T-helper 1 cell treated with Interleukin-12 subunit alpha and Interleukin-12 subunit beta and Interleukin-4 antibody, amounts not matched to agents 30 ng/mL and 1 ng/mL, for 36 hours (primary cell): ENCODE measurements around the gene IRAK3. TPM values are rescaled to one million over a fixed set of nuclear protein-coding genes. Genes with fewer than 3 reads are reported as not detected.

Experiments
- intact Hi-C: fragments of 100-400 bp; cut with micrococcal nuclease; formaldehyde crosslinking; loops from one replicate; pipeline ENCODE4 v1.15.1; 2024
- total RNA-seq: library from RNA; stranded (reverse); gene quantifications from 2 replicates; pipeline ENCODE4 v1.2.3, GENCODE V29; 2022

IRAK3 gene, protein sequence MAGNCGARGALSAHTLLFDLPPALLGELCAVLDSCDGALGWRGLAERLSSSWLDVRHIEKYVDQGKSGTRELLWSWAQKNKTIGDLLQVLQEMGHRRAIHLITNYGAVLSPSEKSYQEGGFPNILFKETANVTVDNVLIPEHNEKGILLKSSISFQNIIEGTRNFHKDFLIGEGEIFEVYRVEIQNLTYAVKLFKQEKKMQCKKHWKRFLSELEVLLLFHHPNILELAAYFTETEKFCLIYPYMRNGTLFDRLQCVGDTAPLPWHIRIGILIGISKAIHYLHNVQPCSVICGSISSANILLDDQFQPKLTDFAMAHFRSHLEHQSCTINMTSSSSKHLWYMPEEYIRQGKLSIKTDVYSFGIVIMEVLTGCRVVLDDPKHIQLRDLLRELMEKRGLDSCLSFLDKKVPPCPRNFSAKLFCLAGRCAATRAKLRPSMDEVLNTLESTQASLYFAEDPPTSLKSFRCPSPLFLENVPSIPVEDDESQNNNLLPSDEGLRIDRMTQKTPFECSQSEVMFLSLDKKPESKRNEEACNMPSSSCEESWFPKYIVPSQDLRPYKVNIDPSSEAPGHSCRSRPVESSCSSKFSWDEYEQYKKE
- 4.2 and 4.8 TPM in 2 replicates for total RNA-seq

DNA sequence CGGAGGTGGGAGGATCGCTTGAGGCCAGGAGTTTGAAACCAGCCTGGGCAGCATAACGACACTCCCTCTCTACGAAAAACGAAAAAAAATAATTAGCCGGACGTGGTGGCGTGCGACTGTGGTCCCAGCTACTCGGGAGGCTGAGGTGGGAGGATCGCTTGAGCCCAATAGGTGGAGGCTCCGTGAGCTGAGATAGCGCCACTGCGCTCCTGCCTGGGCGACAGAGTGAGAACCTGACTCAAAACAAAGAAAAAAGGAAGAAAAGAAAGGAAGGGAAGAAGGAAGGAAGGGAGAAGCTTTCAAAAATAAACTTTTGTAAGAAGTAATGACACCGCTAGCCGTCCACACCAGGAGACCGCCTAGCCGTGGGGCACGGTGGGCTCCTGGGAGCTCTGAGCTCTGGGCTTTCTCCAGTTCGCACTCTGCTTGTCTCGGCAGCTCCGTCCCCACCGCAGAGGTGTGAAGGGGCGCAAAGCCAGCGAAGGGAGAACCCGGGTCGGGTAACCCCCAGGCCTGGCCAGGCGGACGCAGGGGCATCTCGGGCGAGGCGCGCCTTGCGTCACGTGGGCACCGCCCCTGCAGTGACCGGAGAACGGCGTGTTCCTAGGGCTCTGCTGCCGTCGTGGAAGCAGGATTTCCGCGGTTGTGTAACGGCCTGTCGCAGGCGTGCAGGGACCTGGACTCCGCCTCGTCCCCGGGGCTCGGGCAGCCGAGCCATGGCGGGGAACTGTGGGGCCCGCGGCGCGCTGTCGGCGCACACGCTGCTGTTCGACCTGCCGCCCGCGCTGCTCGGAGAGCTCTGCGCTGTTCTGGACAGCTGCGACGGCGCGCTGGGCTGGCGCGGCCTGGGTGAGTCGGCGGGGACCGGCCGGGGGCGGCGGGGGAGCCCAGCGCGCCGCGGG is at the start of gene IRAK3:
IRAK3 (plus strand) TSS at position 631 of the 902 bp plus-strand sequence; CDS start at position 717, 86 bp downstream.
- intact Hi-C loops: loop anchor here (1.0 to 5.0 kb wide), 4 partner anchors 8 to 113 kb away; partner anchors contain the start of gene HELB

DNA sequence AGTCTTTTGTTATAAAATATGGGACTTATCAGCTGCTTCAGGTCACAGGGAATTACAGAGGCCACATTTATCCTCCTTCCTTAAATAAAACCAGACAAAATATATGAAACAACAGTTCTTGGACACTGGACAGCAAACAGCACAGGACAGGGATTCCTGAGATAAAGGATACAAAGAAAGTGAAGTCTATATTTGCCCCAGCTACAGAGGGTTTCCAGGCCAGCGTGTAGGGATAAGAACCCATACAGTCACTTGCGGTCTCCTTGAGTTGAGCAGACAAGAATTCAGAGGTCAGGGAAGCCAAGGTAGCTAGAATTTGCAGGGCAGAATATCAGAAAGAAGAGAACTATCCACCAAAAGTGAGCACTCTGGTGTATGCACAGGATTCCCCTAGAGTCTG is 49.7 kb upstream of the IRAK3 start:
- intact Hi-C loops: loop anchor here (1.0 kb wide), 1 partner anchor 8 kb away; no protein-coding TSS in a partner anchor

DNA sequence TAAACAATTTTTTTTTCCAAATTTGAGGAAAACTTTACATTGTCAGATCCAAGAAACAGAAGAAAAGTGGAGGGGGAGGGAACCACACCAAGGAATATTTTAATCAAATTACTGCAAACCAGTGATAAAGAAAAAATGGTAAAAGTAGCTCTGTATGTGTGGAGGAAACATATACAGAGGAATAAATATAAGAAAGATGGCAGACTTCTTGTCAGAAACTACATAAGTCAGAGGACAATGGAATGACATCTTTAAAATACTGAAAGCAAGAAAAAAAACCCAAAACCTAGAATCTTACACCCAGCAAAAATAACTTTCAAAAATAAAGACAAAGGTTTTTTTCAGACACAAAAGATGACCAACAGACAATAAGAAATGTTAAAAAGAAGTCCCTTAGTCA is 48.3 kb upstream of the IRAK3 start:
- intact Hi-C loops: loop anchor here (10.0 kb wide), 1 partner anchor 724 kb away; no protein-coding TSS in a partner anchor

DNA sequence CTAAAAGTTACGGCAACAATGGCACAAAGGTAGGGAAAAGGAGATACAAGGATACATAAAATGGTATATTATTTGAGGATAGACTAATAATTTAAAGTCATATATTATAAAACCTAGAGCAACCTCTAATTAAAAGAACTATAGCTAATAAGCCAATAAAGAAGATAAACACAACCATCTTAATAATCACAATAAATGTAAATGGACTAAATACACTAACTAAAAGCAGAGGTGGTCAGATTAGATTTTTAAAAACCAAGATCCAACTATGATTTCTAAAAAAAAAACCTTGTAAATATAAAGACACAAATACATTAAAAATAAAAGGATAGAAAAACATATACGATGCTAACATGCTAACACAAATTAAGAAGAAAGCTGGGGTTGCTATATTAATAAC is 47.7 kb upstream of the IRAK3 start:
- intact Hi-C loops: loop anchor here (10.0 kb wide), 1 partner anchor 724 kb away; no protein-coding TSS in a partner anchor

DNA sequence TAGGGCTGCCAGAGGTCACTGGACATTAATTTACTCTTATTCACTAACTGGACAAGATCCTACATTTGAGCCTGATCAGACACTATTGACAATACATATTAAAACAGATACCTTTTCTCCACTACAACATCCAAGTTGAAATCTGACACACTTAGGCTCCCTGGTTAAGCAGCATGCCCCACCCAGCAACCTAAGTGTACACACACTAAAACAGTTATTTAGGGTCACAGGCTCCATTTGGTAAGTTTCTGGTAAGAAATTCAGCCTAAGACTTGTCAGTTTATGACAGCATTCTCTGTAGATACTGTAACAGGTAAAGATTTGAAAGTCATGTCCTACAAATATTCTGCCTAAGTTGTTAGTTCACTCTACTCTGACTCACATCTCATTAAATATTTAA is 46.2 kb upstream of the IRAK3 start:
- intact Hi-C loops: loop anchor here (10.0 kb wide), 1 partner anchor 722 kb away; no protein-coding TSS in a partner anchor

DNA sequence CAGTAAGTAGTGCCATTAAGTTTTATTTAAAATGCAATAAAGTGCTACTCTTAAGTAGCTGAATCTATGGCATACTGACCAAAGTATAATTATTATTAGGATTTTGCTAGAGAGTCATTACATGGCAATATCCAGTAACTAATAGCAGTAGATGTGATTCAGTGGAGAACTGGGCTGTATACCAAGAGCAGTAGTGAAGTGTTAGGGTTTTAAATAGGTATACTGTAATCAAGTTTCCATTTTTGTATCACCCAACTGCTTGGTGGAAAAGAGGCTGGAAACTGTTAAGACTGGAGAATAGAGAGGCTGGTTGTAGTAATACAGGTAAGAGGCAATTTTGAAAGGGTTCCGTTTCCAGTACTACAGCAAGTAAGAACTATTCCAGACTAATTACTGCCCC is 45.1 kb upstream of the IRAK3 start:
- intact Hi-C loops: loop anchor here (10.0 kb wide), 1 partner anchor 721 kb away; no protein-coding TSS in a partner anchor

DNA sequence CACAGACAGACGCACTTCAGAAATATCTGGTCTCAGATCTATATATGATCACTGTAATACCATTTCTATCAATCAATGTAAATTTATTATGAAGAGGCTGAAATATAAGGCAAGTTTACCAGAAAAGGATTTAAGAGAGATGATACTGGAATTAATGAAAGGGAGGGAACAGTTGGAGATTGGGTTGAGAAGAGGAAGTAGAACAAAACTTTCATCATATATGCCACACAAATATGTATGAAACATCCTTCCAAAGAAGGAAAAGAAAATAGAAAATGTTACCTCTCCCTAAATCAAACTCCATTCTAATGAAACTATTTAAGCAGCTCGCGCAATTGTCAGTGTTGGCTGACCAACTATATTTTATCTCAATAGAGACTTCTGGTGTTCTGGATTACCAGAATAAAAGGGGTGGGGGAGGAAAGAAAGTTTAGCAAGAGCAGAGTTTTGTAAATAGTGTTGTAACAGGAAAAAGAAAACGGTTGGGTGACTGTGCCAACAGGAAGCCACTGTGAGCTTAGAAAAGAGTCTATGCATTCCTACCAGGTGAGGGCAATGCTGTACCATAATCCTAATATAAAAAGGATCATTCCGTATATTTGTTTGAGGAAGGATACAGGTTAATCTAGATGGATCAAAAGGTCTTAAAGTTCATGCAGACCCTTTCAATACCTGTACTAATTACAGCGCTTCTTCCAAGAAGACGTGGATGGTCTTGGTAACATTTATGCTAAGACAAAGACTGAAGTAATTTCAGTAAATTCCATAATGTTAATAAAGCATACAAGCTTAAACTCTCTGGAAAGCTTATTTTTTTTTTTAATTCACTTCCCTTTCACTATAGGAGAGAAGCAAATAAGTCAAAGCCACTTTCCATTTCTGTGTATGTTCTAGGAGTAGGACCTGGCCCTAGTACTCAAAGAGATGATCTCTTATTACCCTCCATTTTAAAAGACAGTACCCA is 43.9 kb upstream of the IRAK3 start:
- intact Hi-C loops: loop anchor here (1.0 to 10.0 kb wide), 4 partner anchors 24 to 720 kb away; partner anchors contain the start of gene TMBIM4

DNA sequence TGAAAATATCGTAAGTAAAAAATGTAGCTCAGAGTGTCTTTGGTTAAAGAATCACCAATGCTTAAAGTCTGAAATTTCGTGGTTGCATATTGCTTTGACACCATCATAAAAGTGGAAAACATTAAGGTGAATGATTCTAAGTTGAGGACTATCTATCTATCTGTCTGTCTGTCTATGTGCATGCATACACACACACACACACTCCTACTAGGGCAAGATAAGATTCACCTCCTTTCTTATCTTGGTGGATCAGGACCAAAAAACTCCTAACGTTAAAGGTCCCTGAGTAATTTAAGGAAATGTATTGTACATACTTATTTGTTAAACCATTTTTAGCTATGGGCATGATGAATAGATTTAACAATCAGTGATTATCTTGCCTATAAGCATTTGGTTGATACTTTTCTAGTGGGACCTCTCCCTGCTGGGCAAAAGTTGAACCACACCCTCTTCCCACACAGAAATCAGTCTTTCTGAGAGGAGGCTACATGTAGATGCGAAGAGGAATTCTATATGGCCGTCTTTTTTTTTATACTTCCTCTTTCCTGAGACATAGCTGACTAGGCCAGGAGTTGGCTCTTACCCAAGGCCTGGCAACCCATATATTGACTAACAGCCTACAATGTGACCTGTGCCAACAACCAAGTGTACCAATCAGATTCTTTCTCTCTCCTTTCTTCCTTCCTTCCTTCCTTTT is 39.2 kb upstream of the IRAK3 start:
- intact Hi-C loops: loop anchor here (10.0 kb wide), 1 partner anchor 715 kb away; no protein-coding TSS in a partner anchor

DNA sequence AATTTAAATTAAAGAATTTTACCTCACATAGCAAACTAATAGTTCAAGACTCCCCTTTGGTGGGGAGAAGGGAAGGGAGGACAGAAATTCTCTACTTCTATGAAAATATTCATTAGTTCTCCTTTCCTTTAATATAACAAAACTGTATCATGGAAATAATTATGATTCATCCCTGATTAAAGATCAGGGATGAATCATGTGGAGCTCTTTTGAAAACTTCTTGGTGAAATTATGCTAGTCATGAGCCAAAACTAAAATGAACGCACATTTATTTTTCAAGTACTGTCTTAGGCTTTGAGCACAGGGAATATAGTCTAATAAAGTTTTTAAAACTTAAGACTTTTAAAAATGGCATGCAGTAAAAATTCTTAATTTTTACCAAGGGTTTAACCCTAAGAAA is 36.3 kb upstream of the IRAK3 start:
- intact Hi-C loops: no loop called here

DNA sequence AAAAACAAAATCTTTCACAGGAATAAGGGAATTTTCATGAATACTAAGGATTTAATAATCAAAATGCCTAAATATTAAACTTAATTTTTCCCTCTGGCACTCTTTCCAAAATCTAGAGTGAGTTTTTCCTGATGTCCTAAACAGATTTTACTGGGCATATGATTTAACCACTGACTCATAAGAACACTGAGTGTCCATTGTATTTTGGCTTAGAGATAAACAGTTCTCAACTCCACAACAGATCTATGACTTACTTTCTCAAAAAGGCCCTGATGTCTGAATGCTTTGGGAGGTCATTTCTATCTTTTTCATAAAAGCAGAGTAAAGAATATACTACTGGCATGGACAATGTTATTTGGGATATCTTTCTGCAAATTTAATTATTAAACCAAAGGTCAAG is 34.2 kb upstream of the IRAK3 start:
- intact Hi-C loops: no loop called here

DNA sequence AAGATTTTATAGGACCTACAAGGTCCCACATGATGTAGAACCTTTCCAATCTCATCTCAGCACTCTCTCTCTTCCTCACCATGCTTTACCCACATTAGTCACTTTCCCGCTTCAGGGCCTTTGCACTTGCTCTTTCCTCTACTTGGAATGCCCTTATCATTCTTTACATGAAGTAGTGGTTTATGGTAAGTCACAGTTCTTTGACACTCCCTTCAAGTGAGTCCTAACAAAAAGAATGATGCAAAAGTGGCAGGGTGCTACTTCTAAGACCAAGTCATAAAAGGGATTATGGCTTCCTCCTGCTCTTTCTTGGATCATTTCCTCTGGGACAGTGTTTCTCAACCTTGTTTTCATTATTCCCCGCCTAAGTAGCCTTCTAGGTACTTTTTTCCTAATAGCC is 32.4 kb upstream of the IRAK3 start:
- intact Hi-C loops: no loop called here

DNA sequence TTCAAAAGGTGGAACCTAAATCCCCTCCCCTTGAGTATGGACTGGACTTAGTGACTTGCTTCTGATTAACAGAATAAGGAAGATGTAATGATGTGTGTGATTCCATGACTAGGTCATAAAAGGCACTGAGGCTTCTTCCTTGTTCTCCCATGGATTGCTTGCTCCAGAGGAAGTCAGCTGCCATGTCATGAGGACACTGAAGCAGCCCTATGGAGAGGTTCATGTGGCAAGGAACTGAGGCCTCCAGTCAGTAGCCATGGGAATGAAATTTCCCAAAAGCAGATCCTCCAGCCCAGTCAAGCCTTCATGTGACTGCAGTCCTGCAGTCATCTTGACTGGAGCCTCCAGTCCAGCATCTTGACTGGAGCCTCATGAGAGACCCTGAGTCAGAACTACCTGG is 29.9 kb upstream of the IRAK3 start:
- intact Hi-C loops: no loop called here

DNA sequence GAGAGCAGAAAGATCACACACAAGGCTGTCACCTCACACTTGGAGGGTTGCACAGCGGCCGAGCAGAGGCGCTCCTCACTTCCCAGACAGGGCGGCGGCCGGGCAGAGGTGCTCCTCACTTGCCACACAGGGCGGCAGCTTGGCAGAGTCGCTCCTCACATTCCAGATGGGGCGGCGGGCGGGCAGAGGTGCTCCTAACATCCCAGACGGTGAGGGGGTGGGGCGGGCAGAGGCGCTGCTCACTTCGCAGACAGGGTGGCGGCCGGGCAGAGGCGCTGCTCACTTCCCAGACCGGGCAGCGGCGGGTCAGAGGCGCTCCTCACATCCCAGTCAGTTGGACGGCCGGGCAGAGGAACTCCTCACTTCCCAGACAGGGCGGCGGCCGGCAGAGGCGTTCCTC is 28.3 kb upstream of the IRAK3 start:
- intact Hi-C loops: no loop called here

DNA sequence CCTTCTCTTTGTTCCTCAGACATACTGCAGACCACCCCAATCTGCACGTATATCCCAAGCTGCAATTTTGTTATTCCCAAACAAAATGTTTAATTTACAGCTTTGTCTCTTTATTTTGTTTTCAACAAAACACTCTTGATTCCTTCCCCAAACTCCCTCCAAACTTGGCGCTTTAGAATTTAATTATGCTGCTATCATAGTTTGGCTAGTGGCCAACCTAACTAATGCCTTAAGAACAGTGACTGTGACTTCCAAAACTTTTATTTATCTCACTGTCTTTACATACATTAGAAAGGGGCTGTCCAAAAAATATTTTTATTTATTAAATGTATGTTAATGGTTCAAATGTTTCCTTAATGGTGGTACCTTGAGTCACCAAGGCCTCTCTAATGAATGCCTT is 26.3 kb upstream of the IRAK3 start:
- intact Hi-C loops: no loop called here

DNA sequence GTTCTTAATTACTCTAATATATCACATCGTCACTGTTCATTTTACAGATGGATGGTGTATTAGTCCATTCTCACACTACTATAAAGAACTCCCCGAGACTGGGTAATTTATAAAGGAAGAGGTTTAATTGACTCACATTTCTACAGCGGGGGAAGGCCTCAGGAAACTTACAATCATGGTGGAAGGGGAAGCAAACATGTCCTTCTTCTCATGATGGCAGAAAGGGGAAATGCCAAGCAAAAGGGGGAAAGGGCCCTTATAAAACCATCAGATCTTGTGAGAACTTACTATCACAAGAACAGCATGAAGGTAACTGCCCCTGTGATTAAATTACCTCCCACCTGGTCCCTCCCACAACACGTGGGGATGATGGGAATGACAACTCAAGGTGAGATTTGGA is 25.7 kb upstream of the IRAK3 start:
- intact Hi-C loops: no loop called here

DNA sequence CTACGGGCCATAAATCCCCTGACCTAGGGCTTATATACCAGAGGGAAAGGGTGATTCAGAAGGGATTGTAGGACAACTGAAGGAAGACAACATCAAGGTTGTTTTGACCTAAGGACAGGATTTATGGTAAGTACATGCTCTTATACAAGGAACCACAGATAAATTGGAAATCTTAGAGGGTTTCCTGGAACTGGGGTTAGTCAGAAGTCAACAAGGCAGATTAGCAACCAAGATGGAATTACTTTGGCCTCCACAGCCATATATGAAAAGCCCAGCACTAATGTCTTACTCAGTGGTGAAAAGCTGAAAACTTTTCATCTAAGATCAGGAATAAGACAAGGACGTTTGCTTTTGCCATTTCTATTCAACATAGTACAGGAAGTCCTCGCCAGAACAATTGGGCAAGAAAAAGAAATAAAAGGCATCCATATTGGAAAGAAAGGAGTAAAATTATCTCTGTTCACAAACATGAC is 24.6 kb upstream of the IRAK3 start:
- intact Hi-C loops: no loop called here

DNA sequence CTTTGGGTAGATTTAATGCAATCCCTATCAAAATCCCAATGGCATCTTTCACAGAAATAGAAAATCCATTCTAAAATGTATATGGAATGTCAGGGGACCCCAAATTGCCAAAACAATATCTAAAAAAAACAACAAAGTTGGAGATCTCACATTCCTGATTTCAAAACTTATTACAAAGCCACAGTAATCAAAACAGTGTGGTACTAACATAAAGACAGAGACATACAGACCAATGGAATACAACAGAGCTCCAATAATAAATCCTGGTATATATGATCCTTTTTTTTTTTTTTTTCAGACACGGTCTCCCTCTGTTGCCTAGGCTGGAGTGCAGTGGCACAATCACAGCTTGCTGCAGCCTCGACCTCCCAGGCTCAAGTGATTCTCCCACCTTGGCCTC is 23.9 kb upstream of the IRAK3 start:
- intact Hi-C loops: loop anchor here (5.0 kb wide), 1 partner anchor 612 kb away; no protein-coding TSS in a partner anchor

DNA sequence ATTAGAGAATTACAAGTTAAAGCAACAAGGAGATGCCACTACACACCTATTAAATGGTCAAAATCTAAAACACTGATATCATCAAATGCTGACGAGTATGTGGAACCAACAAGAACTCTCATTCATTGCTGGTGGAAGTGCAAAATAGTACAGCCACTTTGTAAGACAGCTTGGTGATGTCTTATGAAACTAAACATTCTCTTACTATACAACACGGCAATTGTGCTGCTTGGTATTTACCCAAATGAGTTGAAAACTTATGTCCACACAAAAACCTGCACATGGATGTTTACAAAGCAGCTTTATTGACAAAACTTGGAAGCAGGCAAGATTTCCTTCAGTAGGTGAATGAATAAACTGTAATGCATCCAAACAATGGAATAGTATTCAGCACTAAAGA is 22.5 kb upstream of the IRAK3 start:
- intact Hi-C loops: loop anchor here (5.0 kb wide), 1 partner anchor 611 kb away; no protein-coding TSS in a partner anchor

DNA sequence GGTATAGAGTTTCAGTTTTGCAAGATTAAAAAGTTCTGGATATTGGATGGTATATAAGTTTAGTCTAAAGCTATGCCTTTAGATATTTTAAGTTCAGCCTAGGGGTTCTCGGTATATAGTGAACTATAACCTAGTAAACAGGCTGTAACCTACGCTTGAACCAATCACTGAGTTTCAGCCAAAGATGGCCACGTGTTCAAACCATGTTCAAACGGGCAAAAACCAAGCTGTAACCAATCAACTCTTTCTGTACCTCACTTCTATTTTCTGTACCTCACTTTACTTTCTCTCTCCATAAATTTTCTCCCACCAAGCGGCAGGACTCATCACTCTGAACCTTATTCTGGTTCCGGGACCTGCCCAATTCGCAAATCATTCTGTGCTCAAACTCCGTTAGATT is 20.6 kb upstream of the IRAK3 start:
- intact Hi-C loops: loop anchor here (2.0 to 5.0 kb wide), 2 partner anchors 28 to 609 kb away; no protein-coding TSS in a partner anchor
